MM.1S (cell line): ENCODE data around the gene PDYN.

Source experiments
- DNase-seq: peaks from one replicate; pipeline ENCODE4 v3.0.0-alpha.2; 2015
- H2AFZ ChIP-seq: fragments of 300-600 bp; sonication (generic); 2 replicates; pipeline ENCODE4 v1.6.0; 2016; ENCODE audit warnings: antibody characterized with exemption, low read length
- H3F3A ChIP-seq: fragments of 300-600 bp; sonication (generic); 2 replicates; pipeline ENCODE4 v1.6.1; 2016; ENCODE audit warnings: mild to moderate bottlenecking, antibody characterized with exemption, low read length, moderate library complexity, mixed read lengths; ENCODE audit not compliant: insufficient read depth
- H3K27ac ChIP-seq: fragments of 300-600 bp; sonication (generic); 2 replicates; pipeline ENCODE4 v1.5.1; 2016; ENCODE audit warnings: mild to moderate bottlenecking, low read length
- H3K27me3 ChIP-seq: fragments of 300-600 bp; sonication (generic); replicated peaks from 2 replicates; pipeline ENCODE4 v1.6.0; 2016; ENCODE audit warnings: low read length; ENCODE audit not compliant: insufficient read depth
- H3K36me3 ChIP-seq: fragments of 300-600 bp; sonication (generic); replicated peaks from 2 replicates; pipeline ENCODE4 v1.6.1; 2016; ENCODE audit warnings: mild to moderate bottlenecking, low read length, mixed read lengths; ENCODE audit not compliant: insufficient read depth
- H3K4me1 ChIP-seq: fragments of 300-600 bp; sonication (generic); 2 replicates; pipeline ENCODE4 v1.6.1; 2016; ENCODE audit warnings: low read length, mixed read lengths
- H3K4me2 ChIP-seq: fragments of 300-600 bp; sonication (generic); 2 replicates; pipeline ENCODE4 v1.6.0; 2016; ENCODE audit warnings: low read depth, low read length
- H3K4me3 ChIP-seq: fragments of 300-600 bp; sonication (generic); 2 replicates; pipeline ENCODE4 v1.5.1; 2016; ENCODE audit warnings: low read length, mixed read lengths
- H3K79me2 ChIP-seq: fragments of 300-600 bp; sonication (generic); 2 replicates; pipeline ENCODE4 v1.6.1; 2016; ENCODE audit warnings: mixed run types, low read length, mixed read lengths
- H3K9ac ChIP-seq: fragments of 300-600 bp; sonication (generic); 2 replicates; pipeline ENCODE4 v1.6.1; 2016; ENCODE audit warnings: low read length, mixed read lengths
- H3K9me2 ChIP-seq: fragments of 300-600 bp; sonication (generic); replicated peaks from 2 replicates; pipeline ENCODE4 v1.6.1; 2016; ENCODE audit warnings: mild to moderate bottlenecking, low read length, mixed read lengths; ENCODE audit not compliant: insufficient read depth
- H3K9me3 ChIP-seq: fragments of 300-600 bp; sonication (generic); replicated peaks from 2 replicates; pipeline ENCODE4 v1.6.1; 2016; ENCODE audit warnings: mild to moderate bottlenecking, low read length, mixed read lengths; ENCODE audit not compliant: insufficient read depth
- H4K20me1 ChIP-seq: fragments of 300-600 bp; sonication (generic); 2 replicates; pipeline ENCODE4 v1.6.1; 2016; ENCODE audit warnings: mild to moderate bottlenecking, low read length, moderate library complexity, mixed read lengths; ENCODE audit not compliant: insufficient read depth
- CTCF ChIP-seq: fragments of 300-600 bp; sonication (generic); IDR thresholded peaks from 2 replicates; pipeline ENCODE4 v1.5.1; 2016; ENCODE audit warnings: antibody characterized with exemption, low read length, mixed read lengths
- EZH2 ChIP-seq: fragments of 300-600 bp; sonication (generic); optimal IDR thresholded peaks from 2 replicates; pipeline ENCODE3; 2017; ENCODE audit warnings: low read depth, mild to moderate bottlenecking, antibody characterized with exemption, low read length, mixed read lengths
- EZH2phosphoT487 ChIP-seq: fragments of 300-600 bp; sonication (generic); IDR thresholded peaks from 2 replicates; pipeline ENCODE4 v1.6.1; 2018; ENCODE audit warnings: antibody characterized with exemption, low read length

The PDYN gene

DNA sequence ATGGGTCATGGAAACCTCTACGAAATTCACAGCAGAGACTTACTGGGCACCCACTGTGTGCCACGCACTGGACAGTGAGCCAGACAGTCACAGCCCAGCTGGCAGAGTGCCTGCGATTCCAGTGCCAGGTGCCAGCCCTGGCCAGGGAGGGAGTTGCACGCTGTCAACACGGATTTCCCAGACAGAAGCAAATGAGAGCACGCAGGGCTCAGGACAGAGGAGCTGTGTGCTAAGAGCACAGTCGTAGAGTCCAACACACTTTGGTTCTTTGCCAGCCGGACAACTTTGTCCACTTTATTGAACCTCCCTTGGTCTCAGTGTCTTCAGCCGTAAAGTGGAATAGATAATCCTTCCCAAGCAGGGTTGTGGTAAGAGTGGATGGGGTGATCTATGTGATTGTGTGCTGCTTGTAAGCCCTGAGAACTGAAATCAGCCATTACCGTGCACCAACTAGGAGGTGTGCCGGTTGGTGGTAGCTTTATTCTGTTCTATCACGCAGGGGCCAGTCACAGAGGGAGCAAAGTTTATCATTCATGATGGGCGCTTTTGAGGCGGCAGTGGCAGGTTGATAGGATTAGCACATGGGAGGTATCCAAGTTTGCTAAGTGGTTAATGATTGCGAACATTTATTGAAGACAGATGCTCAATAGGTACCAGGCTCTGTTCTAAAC, 58.0 kb downstream of the PDYN start:
- H3F3A ChIP-seq = no peaks in the 10 kb centered on the region
- H3K79me2 ChIP-seq = no peaks in the 10 kb centered on the region
- no peak overlapping the region for H3K4me2 ChIP-seq
- H3K4me3 ChIP-seq = no peak overlapping the region
- H3K27ac ChIP-seq = no peak overlapping the region
- H3K9me2 ChIP-seq = no peaks in the 10 kb centered on the region
- H3K27me3 ChIP-seq = no peaks in the 10 kb centered on the region
- H2AFZ ChIP-seq = no peak overlapping the region
- TF ChIP-seq EZH2 (no peak), CTCF (no peak), EZH2phosphoT487 (no peak)
- H4K20me1 ChIP-seq = no peaks in the 10 kb centered on the region
- H3K36me3 ChIP-seq = no peaks in the 10 kb centered on the region
- DNase-seq = no peak
- H3K4me1 ChIP-seq = no peaks in the 10 kb centered on the region
- no peaks in the 10 kb centered on the region for H3K9me3 ChIP-seq
- no peak overlapping the region for H3K9ac ChIP-seq

DNA sequence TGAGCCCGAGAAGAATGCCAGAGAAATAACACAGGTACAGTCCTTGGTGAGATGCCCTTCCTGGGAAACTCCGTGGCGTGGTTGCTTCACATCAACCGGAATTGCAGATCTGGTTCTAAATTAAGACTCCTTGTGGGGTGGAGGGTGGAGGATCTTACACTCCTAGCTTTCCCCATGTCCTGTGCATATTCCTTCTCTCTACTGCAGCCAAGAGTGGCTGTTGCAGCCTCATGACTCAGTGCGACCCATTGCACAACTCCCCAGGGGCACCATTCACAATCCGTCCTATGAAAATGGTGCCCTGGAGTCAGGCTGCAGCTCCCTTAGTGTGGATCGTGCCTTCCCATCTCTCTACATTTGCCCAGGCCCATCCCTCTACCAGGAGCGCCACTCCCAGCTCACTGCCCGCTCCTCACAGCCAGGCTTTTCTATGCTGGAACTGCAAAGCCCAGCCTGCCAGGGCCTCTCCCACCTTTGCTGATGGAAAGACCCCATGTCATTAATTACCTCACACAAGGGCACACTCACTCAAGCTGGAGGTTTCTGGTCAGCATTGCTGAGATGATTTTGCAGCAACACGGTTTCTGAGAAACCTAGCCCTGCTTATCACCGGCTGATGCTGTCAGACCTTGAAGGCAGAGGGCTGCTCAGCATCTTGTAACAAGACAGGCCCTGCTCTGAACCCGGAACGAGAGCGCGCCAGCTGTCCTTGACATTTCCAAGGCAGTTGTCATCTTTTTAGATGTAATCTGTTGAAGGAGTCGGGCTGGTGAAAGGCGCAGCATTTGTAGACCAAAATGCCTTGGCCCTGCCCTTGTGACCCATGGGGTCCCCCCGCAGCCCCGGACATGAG, 58.9 kb downstream of the PDYN start:
- no peaks in the 10 kb centered on the region for H3K9me2 ChIP-seq
- TF ChIP-seq EZH2phosphoT487 = no peak
- no peak for TF ChIP-seq CTCF
- no peak for TF ChIP-seq EZH2
- no peak for DNase-seq
- no peak overlapping the region for H3K9ac ChIP-seq
- no peak overlapping the region for H2AFZ ChIP-seq
- H3K9me3 ChIP-seq = no peaks in the 10 kb centered on the region
- H3K4me3 ChIP-seq = no peak overlapping the region
- H3K36me3 ChIP-seq = no peaks in the 10 kb centered on the region
- no peaks in the 10 kb centered on the region for H3K4me1 ChIP-seq
- no peaks in the 10 kb centered on the region for H3F3A ChIP-seq
- H3K27ac ChIP-seq = no peak overlapping the region
- no peaks in the 10 kb centered on the region for H4K20me1 ChIP-seq
- no peaks in the 10 kb centered on the region for H3K27me3 ChIP-seq
- no peaks in the 10 kb centered on the region for H3K79me2 ChIP-seq
- H3K4me2 ChIP-seq = no peak overlapping the region

- H3K27me3 ChIP-seq = no peaks in the 10 kb centered on the region
- H4K20me1 ChIP-seq = no peaks in the 10 kb centered on the region
- no peaks in the 10 kb centered on the region for H3K36me3 ChIP-seq
- no peak for DNase-seq
- H3K9me2 ChIP-seq = no peaks in the 10 kb centered on the region
- H3K4me2 ChIP-seq = no peak overlapping the region
- no peak overlapping the region for H3K27ac ChIP-seq
- H2AFZ ChIP-seq = no peak overlapping the region
- H3K9me3 ChIP-seq = no peaks in the 10 kb centered on the region
- no peaks in the 10 kb centered on the region for H3K4me1 ChIP-seq
- no peak for TF ChIP-seq EZH2phosphoT487
- no peak for TF ChIP-seq EZH2
- no peak for TF ChIP-seq CTCF
- H3K4me3 ChIP-seq = no peak overlapping the region
- H3K79me2 ChIP-seq = no peaks in the 10 kb centered on the region
- no peak overlapping the region for H3K9ac ChIP-seq
- no peaks in the 10 kb centered on the region for H3F3A ChIP-seq
Measured at GRCh38 chr20:1934156-1934555, 59.7 kb downstream of the PDYN start.
